G401.6 (cell line): ENCODE results near the gene BCO1.

Experiments
- FAIRE-seq: peaks from 2 replicates; lab custom pipeline; 2012; peaks lifted over from hg19 to GRCh38; lab: Jason Lieb, UNC

The BCO1 gene

GRCh38 chr16:81276323-81276722 lies 37.8 kb downstream of the BCO1 start:
- no peak for FAIRE-seq

- FAIRE-seq: no peak
Observed at GRCh38 chr16:81277541-81278080, 39.1 kb downstream of the BCO1 start.

GRCh38 chr16:81278526-81278925 lies 40.0 kb downstream of the BCO1 start:
- no peak for FAIRE-seq

DNA sequence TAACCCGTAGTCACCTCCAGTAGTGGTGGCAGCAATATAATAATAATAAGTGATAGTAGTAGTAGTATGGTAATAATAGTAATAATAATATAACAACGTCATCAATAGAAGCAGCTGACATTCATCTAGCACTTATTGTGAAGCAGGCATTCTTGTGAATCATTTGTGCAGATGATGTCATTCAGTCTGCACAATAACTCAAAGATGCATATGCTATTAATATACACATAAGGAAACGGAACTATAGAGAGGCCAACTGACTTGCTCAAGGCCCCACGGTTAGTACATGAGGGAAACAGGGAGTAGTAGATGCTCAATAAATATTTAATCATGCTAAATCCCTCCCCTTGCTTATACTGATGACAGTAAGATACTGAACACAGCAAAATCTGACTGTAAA lies 40.9 kb downstream of the BCO1 start:
- no peak for FAIRE-seq

DNA sequence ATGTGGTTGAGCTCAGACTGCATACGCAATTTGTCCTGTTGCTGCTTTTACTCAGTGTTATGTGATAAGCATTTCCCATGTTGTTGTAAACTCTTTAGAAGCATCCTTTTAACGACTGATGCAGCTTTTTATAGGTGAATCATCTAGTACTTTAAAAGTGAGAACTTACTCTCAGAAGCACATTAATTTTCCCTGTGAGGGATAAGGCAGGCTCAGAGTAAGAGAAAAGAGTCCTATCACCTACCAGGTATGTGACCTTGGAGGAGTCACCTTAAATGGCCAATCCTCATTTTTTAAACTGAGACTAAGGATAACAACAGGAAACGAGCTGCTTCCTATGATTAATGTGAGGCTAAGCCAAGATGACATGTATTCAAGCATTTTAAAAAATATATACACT lies 41.9 kb downstream of the BCO1 start:
- FAIRE-seq: no peak

GRCh38 chr16:81283044-81283443 lies 44.6 kb downstream of the BCO1 start:
- FAIRE-seq: no peak

- FAIRE-seq: no peak
Observed at GRCh38 chr16:81284995-81285600, 46.6 kb downstream of the BCO1 start.

DNA sequence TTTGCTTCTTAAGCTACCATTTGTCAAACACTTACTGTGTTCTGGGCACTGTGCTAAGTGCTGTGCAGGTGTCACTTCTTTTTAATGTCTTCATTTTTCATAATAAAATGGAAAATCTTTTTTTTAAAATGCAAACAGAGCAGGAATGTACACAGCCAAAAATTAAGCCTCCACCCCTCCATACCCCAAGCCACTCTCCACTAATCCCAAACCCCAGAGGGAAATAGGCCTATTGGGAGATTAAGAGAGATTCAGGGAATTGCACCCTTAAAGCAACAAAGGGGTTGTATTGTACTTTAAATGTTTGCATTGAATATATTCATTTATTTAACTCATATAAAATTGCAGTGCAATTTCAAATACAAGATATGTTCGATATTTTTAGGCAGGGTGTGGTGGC lies 47.7 kb downstream of the BCO1 start:
- no peak for FAIRE-seq

- FAIRE-seq: no peak
Observed at GRCh38 chr16:81291117-81291516, 52.6 kb downstream of the BCO1 start.

- no peak for FAIRE-seq
Observed at GRCh38 chr16:81292936-81293335, 54.4 kb downstream of the BCO1 start.

DNA sequence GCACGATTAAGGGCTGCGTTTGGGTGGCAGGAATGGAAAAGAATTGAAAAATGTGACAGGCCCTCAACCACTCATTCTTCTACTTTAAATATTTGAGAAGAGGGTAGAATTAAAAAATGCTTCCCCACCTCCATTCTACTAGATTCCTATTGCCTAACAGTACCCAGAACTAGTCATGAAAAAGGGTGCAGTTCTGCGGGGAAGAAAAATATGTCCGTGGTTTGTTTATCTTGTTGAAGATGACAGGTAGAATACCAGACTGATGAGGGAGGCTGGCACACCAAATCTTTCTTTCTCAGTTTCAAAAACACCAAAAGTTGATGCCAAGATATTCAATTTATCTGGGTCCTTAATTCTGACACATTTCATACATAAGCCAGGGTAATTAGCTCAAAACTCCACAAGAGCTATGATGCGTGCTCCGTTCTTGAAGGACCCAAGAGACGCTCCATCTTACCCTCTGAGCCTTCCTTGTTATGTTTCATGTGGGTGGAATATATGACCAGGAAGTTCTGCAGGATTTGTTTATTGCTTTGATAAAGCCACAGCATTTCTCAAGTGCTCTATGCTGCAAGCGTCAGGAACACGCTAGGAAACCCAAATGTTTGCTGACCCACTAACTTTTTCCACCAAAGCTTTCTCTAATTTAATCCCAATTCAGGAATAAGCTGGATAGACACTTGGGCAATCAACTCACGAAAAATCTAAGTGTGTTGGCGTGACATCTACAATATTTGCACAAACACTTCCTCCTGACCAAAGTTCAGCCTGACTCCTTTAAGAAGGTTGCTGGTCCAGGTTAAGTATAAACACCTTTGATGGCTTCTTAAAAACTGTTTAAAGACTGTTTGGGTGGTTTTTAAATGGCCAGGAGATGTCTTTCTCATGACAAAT lies 55.7 kb downstream of the BCO1 start:
- no peak for FAIRE-seq

- FAIRE-seq: no peak
Observed at GRCh38 chr16:81296631-81297030, 58.1 kb downstream of the BCO1 start.

GRCh38 chr16:81307770-81308169 lies 69.3 kb downstream of the BCO1 start:
- FAIRE-seq: no peak

DNA sequence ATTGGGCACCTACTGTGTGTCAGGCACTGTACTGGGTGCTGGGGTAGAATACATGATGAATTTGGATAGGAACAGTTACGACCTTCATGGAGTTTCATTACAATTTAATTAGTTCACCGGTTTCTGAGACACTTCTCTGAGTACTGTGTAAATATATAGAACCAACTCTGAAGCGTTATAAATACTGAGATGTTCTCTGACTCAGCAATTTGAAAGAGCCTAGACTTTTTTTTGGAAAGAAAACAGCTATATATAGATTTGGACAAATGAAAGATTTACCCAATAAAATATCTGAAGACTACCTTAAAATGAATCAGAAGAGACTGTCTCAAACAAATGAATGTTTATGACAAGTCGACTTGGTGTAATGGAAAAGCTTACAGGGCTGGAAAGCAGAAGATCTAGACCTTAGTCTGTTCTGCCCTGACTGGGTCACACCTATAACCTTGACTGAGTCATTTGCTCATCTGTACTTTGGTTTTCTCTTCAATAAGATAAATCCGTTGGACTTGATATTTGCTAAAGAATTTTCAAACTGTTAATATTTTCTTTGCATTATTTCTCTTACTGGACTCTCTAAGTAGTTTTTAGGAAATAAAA lies 71.7 kb downstream of the BCO1 start:
- no peak for FAIRE-seq

DNA sequence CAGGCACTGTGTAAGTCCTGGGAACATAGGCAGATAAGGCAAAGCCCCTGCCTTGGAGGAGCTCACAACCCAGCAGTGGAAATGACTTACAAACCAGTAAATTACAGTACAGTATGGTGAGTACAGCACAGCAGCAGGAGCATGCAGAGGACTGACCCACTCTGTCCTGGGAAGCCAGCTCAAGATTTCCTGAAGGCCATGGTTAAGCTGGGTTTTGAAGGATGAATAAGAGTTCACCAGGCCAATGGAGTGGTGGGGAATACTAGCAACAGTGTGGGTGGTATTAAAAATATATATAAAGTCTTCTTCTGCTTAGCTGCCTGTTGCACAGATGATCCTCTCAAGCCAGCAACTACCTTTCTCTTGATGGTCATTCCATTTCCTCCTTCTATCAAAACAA lies 73.3 kb downstream of the BCO1 start:
- FAIRE-seq: no peak

- no peak for FAIRE-seq
Observed at GRCh38 chr16:81313701-81314602, 75.5 kb downstream of the BCO1 start.

- FAIRE-seq: peak; percentile 92
Observed at GRCh38 chr16:81314603-81315270, 76.2 kb downstream of the BCO1 start, which contains the start of gene GAN. TSS of gene GAN (plus strand) at chr16:81314962. CDS start at chr16:81315114, 152 bp downstream.

DNA sequence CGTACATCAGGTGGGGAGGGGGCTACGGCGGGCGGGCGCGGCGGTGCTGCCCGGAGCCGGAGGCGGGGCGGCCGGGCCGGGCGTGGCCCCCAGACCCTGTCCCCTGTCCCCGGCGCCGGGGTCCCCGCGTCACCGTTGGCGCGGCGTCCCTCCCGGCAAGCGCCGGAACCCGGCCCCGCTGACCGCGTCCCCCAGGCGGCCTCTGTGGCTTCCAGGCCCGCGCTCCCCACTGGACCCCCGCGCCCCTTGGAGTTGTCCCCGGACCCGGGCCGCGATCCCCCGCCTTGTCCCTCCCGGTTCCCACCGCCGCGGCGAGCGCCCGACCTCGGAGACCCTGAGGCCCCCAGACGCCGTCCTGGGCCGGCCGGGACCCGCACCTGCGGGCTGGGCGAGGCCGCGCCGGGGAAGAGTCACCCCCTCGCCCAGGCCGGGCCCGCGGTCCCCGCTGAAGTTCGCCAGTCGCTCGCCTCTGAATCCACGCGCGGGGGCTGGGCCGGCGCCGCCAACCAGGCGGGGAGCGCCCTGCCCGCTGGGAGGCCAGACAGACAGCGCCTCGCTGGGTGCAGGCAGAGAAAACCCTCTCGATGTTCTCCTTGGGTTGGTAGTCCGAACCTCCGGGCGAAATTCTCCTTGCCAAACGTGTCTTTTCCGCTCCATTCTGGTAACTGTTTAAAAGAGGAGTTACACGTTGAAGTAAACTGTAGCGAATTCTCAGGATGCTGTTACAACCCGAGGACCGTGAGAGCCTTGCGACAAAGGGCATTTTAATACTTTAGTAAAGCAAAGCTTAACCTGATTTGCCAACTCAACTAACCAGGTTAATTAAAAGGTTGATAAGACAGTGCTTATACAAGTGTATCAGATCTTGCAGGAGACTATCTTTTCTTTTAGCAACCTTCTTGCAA lies 77.0 kb downstream of the BCO1 start:
- no peak for FAIRE-seq

- no peak for FAIRE-seq
Observed at GRCh38 chr16:81316176-81316496, 77.6 kb downstream of the BCO1 start.

DNA sequence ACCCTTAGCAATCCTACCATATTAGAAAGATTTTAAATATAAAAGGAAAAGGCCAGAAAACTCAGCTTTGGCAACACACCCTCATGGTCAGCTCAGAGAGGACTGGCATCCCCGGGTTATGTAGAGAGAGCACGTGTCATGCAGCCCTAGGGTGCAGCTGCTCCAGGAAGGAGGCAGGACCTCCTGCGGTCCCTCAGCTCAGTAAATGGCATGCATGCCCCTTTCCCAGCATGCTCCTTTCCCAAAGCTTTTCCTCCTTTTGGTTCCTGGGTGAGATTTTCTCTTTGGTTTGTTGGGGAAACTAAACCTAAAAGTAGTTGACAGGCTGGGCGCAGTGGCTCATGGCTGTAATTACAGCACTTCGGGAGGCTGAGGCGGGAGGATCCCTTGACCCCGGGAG lies 80.2 kb downstream of the BCO1 start:
- no peak for FAIRE-seq
